Fibroblast of skin of left quadriceps (primary cell): ENCODE results near the gene P3H2.
A peak's percentile ranks its signal among the peaks of the same experiment; 100 is the strongest.
"Not testable (repeated sequence)": the region's sequence is repeated elsewhere in the genome, so short reads cannot be mapped to it uniquely, and the experiment has no call there.

Source experiments
- DNase-seq, 2 experiments: peaks; one replicate each; pipeline ENCODE4 v3.0.0-alpha.2; 2013; ENCODE audit warnings: low read depth in 2 of 2

Gene P3H2

GRCh38 chr3:190084983-190085382 is 35.7 kb downstream of the P3H2 start:
- DNase-seq, result no peak

- no peak for DNase-seq
These were observed 37.1 kb downstream of the P3H2 start for GRCh38 chr3:190083635-190084034.

GRCh38 chr3:190081389-190081788 is 39.3 kb downstream of the P3H2 start:
- DNase-seq, result no peak

- DNase-seq, result not testable (repeated sequence)
These were observed 41.5 kb downstream of the P3H2 start for GRCh38 chr3:190079173-190079572.

- no peak for DNase-seq
These were observed 43.2 kb downstream of the P3H2 start for GRCh38 chr3:190077395-190078045.

- DNase-seq, result peak; percentile 91 to 92
These were observed 43.9 kb downstream of the P3H2 start for GRCh38 chr3:190076601-190077394.

GRCh38 chr3:190076136-190076535 is 44.6 kb downstream of the P3H2 start:
- DNase-seq, result peak; percentile 84

- DNase-seq, result no peak
These were observed 45.9 kb downstream of the P3H2 start for GRCh38 chr3:190074817-190075216.

- DNase-seq, result no peak
These were observed 47.3 kb downstream of the P3H2 start for GRCh38 chr3:190073264-190074008.

- DNase-seq, result no peak
These were observed 47.8 kb downstream of the P3H2 start for GRCh38 chr3:190072856-190073255.

- DNase-seq, result not testable (repeated sequence)
These were observed 48.8 kb downstream of the P3H2 start for GRCh38 chr3:190071921-190072320.

GRCh38 chr3:190070622-190071347 is 49.9 kb downstream of the P3H2 start:
- peak in 1 of 2 experiments; percentile 30 for DNase-seq

GRCh38 chr3:190065204-190065603 is 55.5 kb downstream of the P3H2 start:
- no peak for DNase-seq

- no peak for DNase-seq
These were observed 56.0 kb downstream of the P3H2 start for GRCh38 chr3:190064659-190065058.

GRCh38 chr3:190064112-190064511 is 56.6 kb downstream of the P3H2 start:
- DNase-seq, result peak; percentile 85 to 89

- DNase-seq, result no peak
These were observed 57.2 kb downstream of the P3H2 start for GRCh38 chr3:190063490-190063889.

- no peak for DNase-seq
These were observed 60.4 kb downstream of the P3H2 start for GRCh38 chr3:190060192-190060775.

GRCh38 chr3:190059242-190059590 is 61.5 kb downstream of the P3H2 start:
- DNase-seq, result no peak

- DNase-seq, result no peak
These were observed 62.0 kb downstream of the P3H2 start for GRCh38 chr3:190058521-190059241.

- no peak for DNase-seq
These were observed 64.0 kb downstream of the P3H2 start for GRCh38 chr3:190056742-190057141.

- no peak for DNase-seq
These were observed 64.9 kb downstream of the P3H2 start for GRCh38 chr3:190055773-190056172.
